ENCODE results near the gene HAS3.
"Not testable (repeated sequence)": the region's sequence is repeated elsewhere in the genome, so short reads cannot be mapped to it uniquely, and the experiment has no call there.

HAS3 gene

GRCh38 chr16:69132424-69133252 lies 27.2 kb downstream of the HAS3 start, which contains the start of the genes CHTF8 and UTP4:
CHTF8 (minus strand) TSS chr16:69132588; CDS start chr16:69121458, 11,130 bp downstream.
UTP4 (plus strand) TSS chr16:69132649; CDS start chr16:69133460, 811 bp downstream.
- peaks cover 30% of the 10 kb centered on the region for H3K4me1 Mint-ChIP-seq
- no peaks in the 10 kb centered on the region for H3K9me3 Mint-ChIP-seq
- H3K36me3 Mint-ChIP-seq = peaks cover 3% of the 10 kb centered on the region
- peak; percentile 83 to 85 for DNase-seq (ENCODE audit: low spot score in 2 of 2)
- ATAC-seq (ENCODE audit: low read depth) = peak; percentile 93
- no peaks in the 10 kb centered on the region for H3K27me3 Mint-ChIP-seq
- peak within 1 kb of the TSS; percentile 87 for H3K4me3 Mint-ChIP-seq
- peak within 1 kb of the TSS; percentile 89 for H3K27ac Mint-ChIP-seq

- Mint-ChIP-seq H3K9me3 (no peaks in the 10 kb centered on the region), H3K4me1 (peaks cover 30% of the 10 kb centered on the region), H3K4me3 (peak overlapping the region; percentile 87), H3K36me3 (peaks cover 3% of the 10 kb centered on the region), H3K27me3 (no peaks in the 10 kb centered on the region), H3K27ac (peak overlapping the region; percentile 89)
- DNase-seq (ENCODE audit: low spot score in 2 of 2) = no peak
- no peak for ATAC-seq (ENCODE audit: low read depth)
These were observed 28.0 kb downstream of the HAS3 start for GRCh38 chr16:69133373-69133954.

GRCh38 chr16:69138608-69139007 lies 33.2 kb downstream of the HAS3 start:
- ATAC-seq (ENCODE audit: low read depth) (no peak), DNase-seq (ENCODE audit: low spot score in 2 of 2) (no peak)
- Mint-ChIP-seq H3K9me3 (no peaks in the 10 kb centered on the region), H3K4me1 (peaks cover 13% of the 10 kb centered on the region), H3K36me3 (peaks cover 25% of the 10 kb centered on the region), H3K4me3 (no peak overlapping the region), H3K27me3 (no peaks in the 10 kb centered on the region), H3K27ac (no peak overlapping the region)

DNA sequence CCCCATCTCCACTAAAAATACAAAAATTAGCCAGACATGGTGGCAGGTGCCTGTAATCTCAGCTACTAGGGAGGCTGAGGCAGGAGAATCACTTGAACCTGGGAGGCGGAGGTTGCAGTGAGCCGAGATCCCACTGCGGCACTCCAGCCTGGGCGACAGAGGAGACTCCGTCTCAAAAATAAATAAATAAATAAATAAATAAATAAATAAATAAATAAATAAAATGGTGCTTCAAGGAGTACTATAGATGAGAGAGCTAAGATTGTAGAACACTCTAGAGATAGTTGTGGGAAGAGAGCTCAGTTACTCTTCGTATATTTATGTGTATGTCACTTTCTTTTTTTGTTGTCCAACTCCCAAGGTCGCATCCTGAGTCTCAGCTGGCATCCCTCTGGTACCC lies 34.0 kb downstream of the HAS3 start:
- not testable (repeated sequence) for H3K4me3 Mint-ChIP-seq; H3K9me3 Mint-ChIP-seq; DNase-seq (ENCODE audit: low spot score in 2 of 2); H3K4me1 Mint-ChIP-seq; H3K27me3 Mint-ChIP-seq; ATAC-seq (ENCODE audit: low read depth); H3K27ac Mint-ChIP-seq
- H3K36me3 Mint-ChIP-seq = peaks cover 25% of the 10 kb centered on the region

DNA sequence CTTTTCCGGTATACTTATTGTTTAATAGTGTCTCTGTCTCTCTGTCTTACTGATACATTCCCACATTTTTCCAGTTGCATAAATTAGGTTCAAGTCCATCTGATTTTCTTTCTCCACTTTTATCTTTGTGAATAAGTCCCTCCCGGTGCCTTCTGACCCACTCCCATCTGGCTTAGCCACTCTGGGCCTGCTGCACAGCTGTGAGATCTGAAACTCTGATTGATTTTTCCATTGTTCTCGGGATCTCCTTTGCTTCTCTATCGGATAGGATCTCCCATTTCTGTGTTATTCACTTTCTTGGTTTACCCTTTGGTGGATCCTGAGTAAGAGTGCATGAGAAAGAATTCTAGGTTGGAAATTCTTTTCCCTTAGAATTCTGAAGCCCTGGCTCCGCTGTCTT lies 35.6 kb downstream of the HAS3 start:
- ATAC-seq (ENCODE audit: low read depth) = no peak
- peaks cover 3% of the 10 kb centered on the region for H3K4me1 Mint-ChIP-seq
- no peak overlapping the region for H3K27ac Mint-ChIP-seq
- no peak for DNase-seq (ENCODE audit: low spot score in 2 of 2)
- no peaks in the 10 kb centered on the region for H3K27me3 Mint-ChIP-seq
- no peak overlapping the region for H3K4me3 Mint-ChIP-seq
- H3K9me3 Mint-ChIP-seq = no peaks in the 10 kb centered on the region
- peaks cover 25% of the 10 kb centered on the region for H3K36me3 Mint-ChIP-seq

- DNase-seq (ENCODE audit: low spot score in 2 of 2) (no peak), ATAC-seq (ENCODE audit: low read depth) (no peak)
- H3K36me3 Mint-ChIP-seq = peaks cover 29% of the 10 kb centered on the region
- peaks cover 3% of the 10 kb centered on the region for H3K4me1 Mint-ChIP-seq
- no peaks in the 10 kb centered on the region for H3K9me3 Mint-ChIP-seq
- H3K27ac Mint-ChIP-seq = no peak overlapping the region
- H3K27me3 Mint-ChIP-seq = no peaks in the 10 kb centered on the region
- H3K4me3 Mint-ChIP-seq = no peak overlapping the region
These were observed 36.5 kb downstream of the HAS3 start for GRCh38 chr16:69141936-69142335.

GRCh38 chr16:69143116-69143515 lies 37.7 kb downstream of the HAS3 start:
- no peak overlapping the region for H3K27ac Mint-ChIP-seq
- peaks cover 3% of the 10 kb centered on the region for H3K4me1 Mint-ChIP-seq
- ATAC-seq (ENCODE audit: low read depth) = no peak
- no peaks in the 10 kb centered on the region for H3K9me3 Mint-ChIP-seq
- H3K27me3 Mint-ChIP-seq = no peaks in the 10 kb centered on the region
- DNase-seq (ENCODE audit: low spot score in 2 of 2) = no peak
- H3K36me3 Mint-ChIP-seq = peaks cover 29% of the 10 kb centered on the region
- H3K4me3 Mint-ChIP-seq = no peak overlapping the region

GRCh38 chr16:69145658-69146057 lies 40.2 kb downstream of the HAS3 start:
- H3K4me1 Mint-ChIP-seq = peaks cover 3% of the 10 kb centered on the region
- peaks cover 27% of the 10 kb centered on the region for H3K36me3 Mint-ChIP-seq
- no peak overlapping the region for H3K4me3 Mint-ChIP-seq
- H3K27me3 Mint-ChIP-seq = no peaks in the 10 kb centered on the region
- H3K9me3 Mint-ChIP-seq = no peaks in the 10 kb centered on the region
- DNase-seq (ENCODE audit: low spot score in 2 of 2) (no peak), ATAC-seq (ENCODE audit: low read depth) (no peak)
- no peak overlapping the region for H3K27ac Mint-ChIP-seq

DNA sequence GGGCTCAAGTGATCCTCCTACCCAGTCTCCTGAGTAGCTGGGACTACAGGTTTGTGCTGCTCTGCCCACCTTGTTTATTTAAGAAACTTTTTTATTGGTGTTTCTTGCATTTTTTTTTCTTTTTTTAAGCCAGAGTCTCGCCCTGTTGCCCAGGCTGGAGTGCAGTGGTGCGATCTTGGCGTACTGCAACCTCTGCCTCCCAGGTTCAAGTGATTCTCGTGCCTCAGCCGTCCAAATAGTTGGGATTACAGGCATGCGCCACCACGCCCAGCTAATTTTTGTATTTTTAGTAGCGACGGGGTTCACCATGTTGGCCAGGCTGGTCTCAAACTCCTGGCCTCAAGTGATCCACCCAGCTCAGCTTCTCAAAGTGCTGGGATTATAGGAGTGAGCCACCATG lies 44.2 kb downstream of the HAS3 start:
- not testable (repeated sequence) for DNase-seq (ENCODE audit: low spot score in 2 of 2); H3K4me1 Mint-ChIP-seq; ATAC-seq (ENCODE audit: low read depth); H3K9me3 Mint-ChIP-seq; H3K4me3 Mint-ChIP-seq; H3K27ac Mint-ChIP-seq; H3K27me3 Mint-ChIP-seq
- peaks cover 21% of the 10 kb centered on the region for H3K36me3 Mint-ChIP-seq

- Mint-ChIP-seq H3K27ac (no peak overlapping the region), H3K27me3 (no peaks in the 10 kb centered on the region), H3K4me3 (no peak overlapping the region), H3K4me1 (no peaks in the 10 kb centered on the region), H3K36me3 (peaks cover 23% of the 10 kb centered on the region), H3K9me3 (no peaks in the 10 kb centered on the region)
- DNase-seq (ENCODE audit: low spot score in 2 of 2) (peak; percentile 43 to 63), ATAC-seq (ENCODE audit: low read depth) (peak; percentile 81)
These were observed 44.9 kb downstream of the HAS3 start for GRCh38 chr16:69150146-69150865.

GRCh38 chr16:69157196-69157595 lies 51.7 kb downstream of the HAS3 start:
- Mint-ChIP-seq H3K4me1 (no peaks in the 10 kb centered on the region), H3K27me3 (no peaks in the 10 kb centered on the region), H3K27ac (no peak overlapping the region), H3K9me3 (no peaks in the 10 kb centered on the region), H3K4me3 (no peak overlapping the region), H3K36me3 (peaks cover 45% of the 10 kb centered on the region)
- no peak for ATAC-seq (ENCODE audit: low read depth)
- no peak for DNase-seq (ENCODE audit: low spot score in 2 of 2)

- Mint-ChIP-seq H3K9me3 (no peaks in the 10 kb centered on the region), H3K27ac (no peak overlapping the region), H3K27me3 (no peaks in the 10 kb centered on the region), H3K4me1 (no peaks in the 10 kb centered on the region), H3K4me3 (no peak overlapping the region), H3K36me3 (peaks cover 42% of the 10 kb centered on the region)
- DNase-seq (ENCODE audit: low spot score in 2 of 2) = no peak
- no peak for ATAC-seq (ENCODE audit: low read depth)
These were observed 54.7 kb downstream of the HAS3 start for GRCh38 chr16:69160192-69160591.

DNA sequence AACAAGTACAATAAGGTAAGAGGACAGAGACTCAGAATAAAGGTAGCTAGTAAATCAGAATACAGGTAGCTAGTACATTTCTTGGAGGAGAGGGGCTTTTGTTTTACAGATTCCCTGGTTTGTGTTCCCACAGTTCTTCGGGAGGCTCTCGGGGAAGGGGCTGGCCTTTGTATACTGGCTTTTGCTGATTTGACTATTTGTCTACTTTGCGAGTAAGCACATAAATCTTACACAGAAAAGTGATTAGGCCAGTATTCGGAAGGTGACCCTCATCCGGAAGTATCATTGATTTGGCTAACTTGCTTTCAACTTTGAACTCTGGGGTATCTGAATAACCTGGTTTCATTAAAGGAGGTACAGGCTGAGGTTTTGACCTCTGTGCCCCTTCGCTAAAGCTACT lies 60.1 kb downstream of the HAS3 start:
- H3K4me1 Mint-ChIP-seq = no peaks in the 10 kb centered on the region
- no peaks in the 10 kb centered on the region for H3K9me3 Mint-ChIP-seq
- ATAC-seq (ENCODE audit: low read depth) = no peak
- H3K27ac Mint-ChIP-seq = no peak overlapping the region
- peaks cover 35% of the 10 kb centered on the region for H3K36me3 Mint-ChIP-seq
- H3K4me3 Mint-ChIP-seq = no peak overlapping the region
- no peaks in the 10 kb centered on the region for H3K27me3 Mint-ChIP-seq
- DNase-seq (ENCODE audit: low spot score in 2 of 2) = no peak

GRCh38 chr16:69166221-69166833 lies 60.9 kb downstream of the HAS3 start:
- no peak for ATAC-seq (ENCODE audit: low read depth)
- no peak overlapping the region for H3K27ac Mint-ChIP-seq
- peaks cover 32% of the 10 kb centered on the region for H3K36me3 Mint-ChIP-seq
- no peaks in the 10 kb centered on the region for H3K27me3 Mint-ChIP-seq
- no peaks in the 10 kb centered on the region for H3K9me3 Mint-ChIP-seq
- H3K4me3 Mint-ChIP-seq = no peak overlapping the region
- peaks cover 2% of the 10 kb centered on the region for H3K4me1 Mint-ChIP-seq
- DNase-seq (ENCODE audit: low spot score in 2 of 2) = no peak
